Stimulated activated CD8-positive, alpha-beta memory T cell treated with anti-CD3 and anti-CD28 coated beads, Interleukin-15, amount 100 ng/mL, for 1 hour (primary cell): Measurements from ENCODE around the gene ZNF850.
A peak's percentile ranks its signal among the peaks of the same experiment; 100 is the strongest.
"Not testable (repeated sequence)": the region's sequence is repeated elsewhere in the genome, so short reads cannot be mapped to it uniquely, and the experiment has no call there.

Experiments used
- DNase-seq: peaks from one replicate; pipeline ENCODE4 v3.0.0-alpha.2; 2020; ENCODE audit warnings: low read depth

ZNF850 gene

DNA sequence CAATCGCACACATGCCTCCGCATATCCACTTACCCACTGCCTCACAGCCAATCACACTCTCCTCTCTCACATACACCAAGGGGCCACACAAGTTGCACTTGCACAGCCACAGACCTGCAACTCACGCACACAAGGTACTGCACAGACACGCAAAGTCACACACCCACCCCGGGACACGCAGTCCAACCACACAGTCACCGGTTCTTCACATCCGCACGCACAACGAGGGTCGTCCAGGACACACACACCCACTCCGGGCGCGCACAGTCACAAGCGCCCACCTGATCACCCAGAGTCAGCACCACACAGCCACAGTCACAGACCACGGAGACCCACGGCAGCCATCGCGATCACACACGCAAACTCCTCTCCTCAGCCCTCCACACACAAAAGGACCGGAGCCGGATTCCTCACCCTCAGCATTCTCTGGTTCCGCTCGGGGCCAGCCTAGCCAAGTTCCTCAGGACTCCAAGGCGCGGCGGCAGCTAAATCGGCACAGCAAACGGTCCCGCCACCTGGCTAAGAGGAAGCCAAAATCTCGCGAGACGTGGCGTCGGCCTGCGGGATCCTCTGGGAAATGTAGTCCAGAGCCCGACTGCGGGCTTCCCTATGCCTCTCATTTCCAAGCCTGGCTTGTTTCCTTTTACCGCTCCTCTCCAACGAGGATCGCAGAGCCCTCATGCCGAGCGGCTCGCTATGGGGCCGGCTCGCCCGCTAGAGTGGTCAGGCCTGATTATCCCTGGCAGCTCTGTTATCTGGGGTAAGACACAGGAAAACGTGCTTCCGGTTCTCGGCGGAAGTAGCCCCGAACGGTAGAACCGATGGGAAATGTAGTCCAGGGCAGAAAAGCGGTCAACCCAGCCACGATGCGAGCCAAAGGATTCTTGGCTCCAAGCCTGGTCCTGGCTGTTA lies at the start of gene ZNF850:
Gene ZNF850 (minus strand): TSS at position 497 of the 912 bp plus-strand sequence. CDS start 10,201 bp downstream, outside the sequence.
- peak; percentile 89 for DNase-seq

DNA sequence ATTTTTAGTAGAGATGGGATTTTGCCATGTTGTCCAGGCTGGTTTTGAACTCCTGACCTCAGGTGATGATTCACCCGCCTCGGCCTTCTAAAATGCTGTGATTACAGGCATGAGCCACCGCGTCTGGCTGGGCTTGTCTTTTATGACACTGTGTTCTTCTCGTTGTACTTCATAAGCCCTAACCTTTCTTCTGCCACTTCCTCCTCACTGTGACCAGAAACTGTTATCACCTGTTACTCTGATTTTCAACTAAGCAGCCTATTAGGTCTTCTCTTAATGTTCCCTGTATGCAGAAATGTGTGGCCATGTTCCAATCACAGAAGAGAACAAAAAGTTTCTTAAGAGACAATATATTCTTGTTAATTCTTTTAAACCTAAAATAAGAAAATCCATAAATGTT lies 49.2 kb upstream of the ZNF850 start:
- no peak for DNase-seq

DNA sequence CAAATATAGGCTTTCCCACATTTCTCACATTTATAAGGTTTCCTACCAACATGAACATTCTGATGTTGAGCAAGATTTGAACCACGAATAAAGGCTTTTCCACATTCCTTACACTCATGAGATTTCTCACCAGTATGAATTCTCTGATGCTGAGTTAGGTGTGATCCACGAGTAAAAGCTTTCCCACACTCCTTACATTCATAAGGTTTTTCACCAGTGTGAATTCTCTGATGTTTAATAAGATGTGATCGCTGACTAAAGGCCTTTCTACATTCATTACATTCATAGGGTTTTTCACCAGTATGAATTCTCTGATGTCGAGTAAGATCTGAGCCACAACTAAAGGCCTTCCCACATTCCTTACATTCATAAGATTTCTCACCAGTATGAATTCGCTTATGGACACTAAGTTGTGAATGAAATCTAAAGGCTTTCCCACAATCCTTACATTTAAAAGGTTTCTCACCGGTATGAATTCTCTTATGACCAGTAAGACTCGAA lies 46.6 kb upstream of the ZNF850 start:
- DNase-seq: no peak

DNA sequence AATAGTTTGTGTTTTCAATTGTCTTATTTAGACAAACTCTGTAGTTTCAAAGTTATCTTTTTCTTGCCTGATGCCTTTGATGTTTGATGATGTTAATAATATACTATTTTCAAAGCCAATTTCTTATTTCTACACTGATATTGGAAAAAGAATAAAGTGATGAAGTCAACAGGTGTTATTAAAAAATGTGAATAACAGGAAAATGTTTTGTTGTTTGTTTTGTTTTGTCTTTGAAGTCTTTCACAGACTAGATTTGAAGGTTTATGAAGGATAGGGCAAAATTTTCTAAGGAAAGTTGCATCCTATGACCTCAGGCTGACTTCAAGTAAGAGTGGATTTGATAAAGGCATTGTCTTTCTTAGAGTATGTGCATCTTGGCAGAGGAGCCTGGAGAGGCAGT lies 34.4 kb upstream of the ZNF850 start:
- no peak for DNase-seq

DNA sequence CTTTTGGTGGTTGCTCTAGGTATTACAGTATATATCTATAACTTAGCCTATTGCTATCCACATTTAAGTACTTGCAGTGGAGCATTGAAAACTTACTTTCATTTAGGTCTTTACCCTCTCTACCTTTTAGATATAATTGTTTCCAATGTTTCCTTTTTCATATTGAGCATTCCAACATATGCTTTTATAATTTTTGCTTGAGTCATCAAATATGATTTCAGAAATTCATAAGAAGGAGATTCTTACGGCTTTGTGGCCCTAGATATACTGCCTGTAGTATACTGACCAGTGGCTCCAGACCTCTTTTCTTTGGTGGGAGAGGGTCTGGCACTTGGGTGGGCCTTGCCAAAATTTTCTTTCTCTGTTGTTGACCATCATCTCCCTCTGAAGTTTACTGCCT lies 32.8 kb upstream of the ZNF850 start:
- no peak for DNase-seq

DNA sequence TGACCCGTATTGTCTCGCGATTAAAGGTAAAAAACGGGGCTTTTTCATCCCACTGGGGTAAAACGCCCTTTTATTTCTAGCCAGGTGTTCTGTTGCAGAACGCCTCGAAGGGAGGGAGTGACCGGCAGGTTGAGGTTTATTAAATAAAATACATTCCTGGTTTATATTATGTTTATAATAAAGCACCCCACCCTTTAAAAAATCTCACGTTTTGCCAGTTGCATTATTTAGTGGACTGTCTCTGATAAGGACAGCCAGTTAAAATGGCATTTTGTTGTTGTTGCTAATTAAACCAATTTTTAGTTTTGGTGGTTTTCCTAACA lies 25.1 kb upstream of the ZNF850 start:
- no peak for DNase-seq

DNA sequence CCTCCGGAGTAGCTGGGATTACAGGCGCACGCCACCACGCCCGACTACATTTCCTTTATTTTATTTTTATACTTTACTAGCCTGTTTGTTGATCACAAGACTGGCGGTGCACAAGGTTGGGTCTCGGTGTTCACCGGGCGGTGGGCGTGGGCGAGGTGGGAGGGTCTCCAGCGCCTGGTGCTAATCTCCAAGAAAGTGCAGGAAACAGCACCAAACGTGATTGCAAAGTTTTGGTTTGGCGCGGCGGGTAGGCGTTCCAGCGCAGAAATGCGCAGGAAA lies 24.0 kb upstream of the ZNF850 start:
- DNase-seq: no peak

DNA sequence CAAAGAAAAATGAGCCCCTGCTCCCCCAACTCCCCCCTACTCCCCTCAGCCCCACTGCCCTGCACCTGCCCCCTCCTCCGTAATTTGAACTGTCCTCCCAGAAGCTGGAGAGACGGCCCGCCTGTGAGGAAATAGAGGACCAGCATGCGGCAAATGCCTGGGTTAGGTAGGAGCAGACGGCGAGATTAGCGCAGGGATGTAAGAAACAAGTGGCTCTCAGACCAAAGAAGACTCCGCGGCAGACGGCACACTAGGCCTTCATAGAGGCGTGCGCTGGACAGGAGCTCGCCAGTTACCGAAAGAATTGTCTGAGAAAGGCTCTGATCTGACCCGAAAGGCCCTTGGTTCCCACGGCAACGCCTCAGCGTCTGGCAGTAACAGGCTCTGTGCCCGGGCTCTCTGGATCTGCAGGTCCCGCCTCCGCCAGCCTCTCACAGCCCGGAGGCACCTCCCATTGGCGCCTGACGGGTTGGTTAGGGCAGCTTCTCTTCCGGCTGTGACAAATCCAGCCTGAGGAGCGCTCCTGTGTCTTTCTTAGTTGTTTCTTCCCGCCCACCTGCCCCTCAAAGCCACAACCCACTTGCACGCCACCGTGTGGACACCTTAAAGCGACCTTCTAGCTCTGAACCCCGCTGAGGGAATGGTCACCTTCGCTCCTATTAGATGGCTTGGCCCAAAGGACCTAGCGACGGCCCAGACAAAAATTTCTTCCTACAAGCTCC lies 19.0 kb upstream of the ZNF850 start:
- not testable (repeated sequence) for DNase-seq

DNA sequence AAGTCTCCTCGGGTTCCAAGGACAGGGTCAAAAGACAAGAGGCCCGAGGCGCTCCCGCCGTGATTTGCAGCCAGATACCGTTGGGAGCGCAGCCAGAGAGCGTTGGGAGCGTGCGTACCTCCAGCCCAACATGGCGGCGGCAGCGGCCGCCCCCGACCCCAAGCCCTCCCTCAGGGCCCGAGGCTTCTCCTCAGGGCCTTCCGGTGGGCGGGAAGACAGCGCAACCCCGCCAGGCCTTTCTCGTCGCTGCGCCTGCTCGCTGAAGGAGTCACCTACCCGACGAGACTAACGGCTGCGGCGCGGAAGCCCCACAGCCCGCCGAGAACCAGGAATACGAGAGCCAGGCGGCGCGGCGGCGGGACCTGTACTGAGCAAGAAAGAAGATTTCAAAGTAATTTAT lies 3.2 kb upstream of the ZNF850 start:
- no peak for DNase-seq

DNA sequence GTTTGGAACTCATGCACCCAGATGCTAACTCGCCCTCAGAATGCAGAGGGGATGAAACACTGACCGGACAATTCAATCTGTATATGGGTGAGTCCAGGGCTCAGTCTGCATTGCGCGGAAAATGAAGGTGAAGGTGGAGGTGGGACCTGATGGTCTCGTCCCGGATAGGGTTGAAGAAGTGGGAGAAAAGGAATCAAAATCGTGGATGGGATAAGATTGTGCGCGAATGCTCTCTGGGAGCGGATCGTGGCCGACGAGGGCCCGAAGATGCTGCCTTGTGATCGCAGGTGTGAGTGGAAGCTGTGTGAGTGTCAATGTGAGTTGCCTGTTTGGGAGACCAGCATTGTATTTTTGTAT lies 594 bp upstream of the ZNF850 start:
- no peak for DNase-seq

DNA sequence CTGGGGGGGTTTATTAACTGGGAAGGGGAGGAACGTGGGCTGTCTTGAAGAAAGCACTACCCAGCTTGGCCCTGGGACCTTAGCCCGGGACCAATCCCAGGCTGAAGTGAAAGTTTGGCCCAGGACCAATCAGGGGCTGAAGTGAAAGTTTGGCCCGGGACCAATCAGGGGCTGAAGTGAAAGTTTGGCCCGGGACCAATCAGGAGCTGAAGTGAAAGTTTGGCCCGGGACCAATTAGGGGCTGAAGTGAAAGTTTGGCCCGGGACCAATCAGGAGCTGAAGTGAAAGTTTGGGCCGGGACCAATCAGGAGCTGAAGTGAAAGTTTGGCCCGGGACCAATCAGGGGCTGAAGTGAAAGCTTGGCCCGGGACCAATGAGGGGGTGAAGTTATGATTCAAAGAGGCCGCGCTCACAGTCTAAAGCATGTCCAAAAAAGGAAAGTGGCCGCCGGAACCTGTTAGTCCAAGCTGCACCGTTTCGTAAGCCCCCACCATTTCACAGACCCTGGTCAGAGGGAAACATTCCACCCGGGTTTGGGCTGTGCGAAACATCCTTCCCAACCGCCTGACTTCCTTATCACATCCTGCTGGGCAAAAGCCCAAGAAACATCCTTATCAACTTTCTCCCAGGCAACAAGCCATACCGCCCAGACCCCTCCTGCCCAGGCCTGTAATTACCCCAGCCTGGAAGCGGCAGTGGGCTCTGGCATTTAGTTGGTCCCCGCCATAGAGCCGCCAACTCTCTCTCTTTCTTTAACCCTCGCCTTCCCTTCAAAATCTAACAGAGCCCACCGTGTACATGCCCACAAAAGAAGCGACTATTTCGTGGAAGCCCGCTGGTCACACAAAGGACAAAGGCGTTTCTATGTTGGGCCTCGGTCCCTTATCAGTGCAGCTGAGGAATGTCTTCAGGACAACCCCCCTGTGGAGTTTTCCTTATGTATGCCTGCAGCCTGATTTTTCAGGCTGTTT lies 1.1 kb downstream of the ZNF850 start:
- no peak for DNase-seq

DNA sequence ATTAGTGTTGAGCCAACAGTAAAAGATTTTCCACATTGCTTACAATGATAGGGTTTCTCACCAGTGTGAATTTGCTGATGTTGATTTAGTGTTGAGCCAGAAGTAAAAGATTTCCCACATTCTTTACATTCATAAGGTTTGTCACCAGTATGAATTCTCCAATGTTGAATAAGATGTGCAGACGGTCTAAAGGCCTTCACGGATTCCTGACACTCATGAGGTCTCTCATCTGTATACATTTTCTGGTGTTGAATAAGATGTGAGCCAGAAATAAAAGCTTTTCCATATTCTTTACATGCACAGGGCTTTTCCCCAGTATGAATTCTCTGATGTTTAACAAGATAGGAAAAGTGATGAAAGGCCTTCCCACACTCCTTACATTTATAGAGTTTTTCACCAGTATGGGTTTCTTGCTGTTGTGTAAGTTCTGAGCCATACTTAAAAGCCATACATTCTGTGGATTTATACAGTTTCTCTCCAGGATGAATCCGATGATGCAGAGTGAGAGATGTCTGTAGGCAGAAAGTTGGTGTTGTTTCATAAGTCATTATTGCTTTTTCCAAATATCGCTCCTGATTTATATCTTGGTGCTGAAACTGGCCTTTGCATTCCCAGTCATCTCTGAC lies 22.4 kb downstream of the ZNF850 start:
- DNase-seq: no peak

DNA sequence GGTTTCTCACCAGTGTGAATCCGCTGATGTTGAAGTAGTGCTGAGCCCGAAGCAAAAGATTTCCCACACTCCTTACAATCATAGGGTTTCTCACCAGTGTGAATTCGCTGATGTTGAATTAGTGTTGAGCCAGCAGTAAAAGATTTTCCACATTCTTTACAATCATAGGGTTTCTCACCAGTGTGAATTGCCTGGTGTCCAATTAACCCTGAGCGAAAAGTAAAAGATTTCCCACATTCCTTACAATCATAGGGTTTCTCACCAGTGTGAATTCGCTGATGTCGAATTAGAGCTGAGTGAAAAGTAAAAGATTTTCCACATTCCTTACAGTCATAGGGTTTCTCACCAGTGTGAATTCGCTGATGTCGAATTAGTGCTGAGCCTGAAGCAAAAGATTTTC lies 23.0 kb downstream of the ZNF850 start:
- not testable (repeated sequence) for DNase-seq

DNA sequence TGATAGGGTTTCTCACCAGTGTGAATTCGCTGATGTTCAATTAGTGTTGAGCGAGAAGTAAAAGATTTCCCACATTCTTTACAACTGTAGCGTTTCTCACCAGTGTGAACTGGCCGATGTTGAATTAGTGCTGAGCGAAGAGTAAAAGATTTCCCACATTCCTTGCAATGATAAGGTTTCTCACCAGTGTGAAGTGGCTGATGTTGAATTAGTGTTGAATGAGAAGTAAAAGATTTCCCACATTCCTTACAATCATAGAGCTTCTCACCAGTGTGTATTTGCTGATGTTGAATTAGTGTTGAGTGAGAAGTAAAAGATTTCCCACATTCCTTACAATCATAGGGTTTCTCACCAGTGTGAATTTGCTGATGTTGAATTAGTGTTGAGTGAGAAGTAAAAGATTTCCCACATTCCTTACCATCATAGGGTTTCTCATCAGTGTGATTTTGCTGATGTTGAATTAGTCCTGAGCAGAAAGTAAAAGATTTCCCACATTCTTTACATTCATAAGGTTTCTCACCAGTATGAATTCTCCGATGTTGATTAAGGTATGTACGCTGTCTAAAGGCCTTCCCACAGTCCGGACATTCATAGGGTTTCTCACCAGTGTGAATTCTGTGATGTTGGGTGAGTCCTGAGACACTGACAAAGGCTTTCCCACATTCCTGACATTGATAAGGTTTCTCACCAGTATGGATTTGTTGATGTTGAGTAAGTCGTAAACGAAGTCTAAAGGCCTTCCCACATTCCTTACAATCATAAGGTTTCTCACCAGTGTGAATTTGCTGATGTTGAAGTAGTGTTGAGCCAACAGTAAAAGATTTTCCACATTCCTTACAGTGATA lies 24.0 kb downstream of the ZNF850 start:
- no peak for DNase-seq

DNA sequence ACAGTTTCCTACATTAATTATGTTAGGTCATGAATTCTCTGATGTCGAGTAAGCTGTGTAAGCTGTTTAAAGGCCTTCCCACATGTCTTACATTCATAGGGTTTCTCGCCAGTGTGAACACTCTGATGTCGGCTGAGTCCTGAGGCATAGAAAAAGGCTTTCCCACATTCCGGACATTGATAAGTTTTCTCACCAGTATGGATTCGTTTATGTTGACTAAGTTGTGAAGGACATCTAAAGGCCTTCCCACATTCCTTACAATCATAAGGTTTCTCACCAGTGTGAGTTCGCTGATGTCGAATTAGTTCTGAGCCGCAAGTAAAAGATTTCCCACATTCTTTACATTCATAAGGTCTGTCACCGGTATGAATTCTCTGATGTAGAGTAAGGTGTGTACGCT lies 24.9 kb downstream of the ZNF850 start:
- DNase-seq: no peak

DNA sequence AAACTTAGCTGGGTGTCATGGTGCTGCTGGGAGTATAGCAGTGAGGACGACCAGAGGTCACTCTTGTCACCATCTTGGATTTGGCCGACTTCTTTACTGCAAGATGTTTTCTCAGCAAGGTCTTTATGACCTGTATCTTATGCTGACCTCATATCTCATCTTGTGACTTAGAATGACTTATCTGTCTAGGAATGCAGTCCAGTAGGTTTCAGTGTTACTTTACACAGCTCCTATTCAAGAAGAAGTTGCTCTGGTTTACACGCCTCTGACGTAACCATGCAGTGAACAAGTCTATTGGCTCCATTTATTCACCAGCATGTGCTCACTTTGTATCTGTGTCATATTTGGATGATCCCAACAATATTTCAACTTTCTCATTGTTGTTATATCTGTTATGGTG lies 26.7 kb downstream of the ZNF850 start:
- DNase-seq: no peak

DNA sequence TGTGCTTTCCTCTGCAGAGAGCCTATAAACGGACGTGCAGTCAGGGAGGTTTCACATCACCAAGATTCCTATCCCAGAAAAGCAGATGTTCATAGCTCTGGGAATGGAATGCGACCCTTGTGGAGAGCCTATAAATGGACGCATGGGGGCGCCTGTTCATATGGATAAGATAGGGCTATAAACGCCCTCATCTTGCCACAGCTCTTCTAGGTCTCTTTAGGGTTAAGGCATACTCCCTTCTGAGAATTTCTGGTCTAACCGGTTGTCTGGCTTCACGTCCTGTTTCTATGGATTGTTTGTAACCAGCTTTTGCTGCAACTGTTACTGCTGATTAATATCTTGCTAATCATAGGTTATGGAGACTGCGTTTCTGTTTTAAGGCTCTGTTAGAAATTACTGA lies 36.4 kb downstream of the ZNF850 start:
- DNase-seq: not testable (repeated sequence)

DNA sequence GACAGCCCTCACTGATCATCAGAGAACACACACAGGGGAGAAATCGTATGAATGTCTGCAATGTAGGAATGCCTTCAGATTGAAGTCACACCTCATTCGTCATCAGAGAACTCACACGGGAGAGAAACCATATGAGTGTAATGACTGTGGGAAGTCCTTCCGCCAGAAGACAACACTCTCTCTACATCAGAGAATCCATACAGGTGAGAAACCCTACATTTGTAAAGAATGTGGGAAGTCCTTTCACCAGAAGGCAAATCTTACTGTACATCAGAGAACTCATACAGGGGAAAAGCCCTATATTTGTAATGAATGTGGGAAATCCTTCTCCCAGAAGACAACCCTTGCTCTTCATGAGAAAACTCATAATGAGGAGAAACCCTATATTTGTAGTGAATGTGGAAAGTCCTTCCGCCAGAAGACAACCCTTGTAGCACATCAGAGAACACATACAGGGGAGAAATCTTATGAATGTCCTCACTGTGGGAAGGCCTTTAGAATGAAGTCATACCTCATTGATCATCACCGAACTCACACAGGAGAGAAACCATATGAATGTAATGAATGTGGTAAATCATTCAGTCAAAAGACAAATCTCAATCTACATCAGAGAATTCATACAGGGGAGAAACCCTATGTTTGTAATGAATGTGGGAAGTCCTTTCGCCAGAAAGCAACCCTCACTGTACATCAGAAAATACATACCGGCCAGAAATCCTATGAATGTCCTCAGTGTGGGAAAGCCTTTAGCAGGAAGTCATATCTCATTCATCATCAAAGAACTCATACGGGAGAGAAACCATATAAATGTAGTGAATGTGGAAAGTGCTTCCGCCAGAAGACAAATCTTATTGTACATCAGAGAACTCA lies 52.7 kb downstream of the ZNF850 start:
- no peak for DNase-seq

DNA sequence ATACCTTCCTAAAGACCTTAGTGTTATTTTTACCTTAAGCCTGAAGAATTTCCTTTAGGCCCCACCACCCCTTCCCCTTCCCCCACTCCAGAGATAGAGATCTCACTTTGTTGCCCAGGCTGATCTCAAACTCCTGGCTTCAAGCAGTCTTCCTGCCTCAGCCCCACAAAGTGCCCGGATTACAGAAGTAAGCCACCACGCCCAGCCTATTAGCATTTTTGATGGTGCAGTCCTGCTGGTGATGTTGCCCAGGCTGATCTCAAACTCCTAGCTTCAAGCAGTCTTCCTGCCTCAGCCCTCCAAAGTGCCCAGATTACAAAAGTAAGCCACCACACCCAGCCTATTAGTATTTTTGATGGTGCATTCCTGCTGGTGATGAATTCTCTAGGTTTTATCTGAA lies 63.2 kb downstream of the ZNF850 start:
- no peak for DNase-seq

DNA sequence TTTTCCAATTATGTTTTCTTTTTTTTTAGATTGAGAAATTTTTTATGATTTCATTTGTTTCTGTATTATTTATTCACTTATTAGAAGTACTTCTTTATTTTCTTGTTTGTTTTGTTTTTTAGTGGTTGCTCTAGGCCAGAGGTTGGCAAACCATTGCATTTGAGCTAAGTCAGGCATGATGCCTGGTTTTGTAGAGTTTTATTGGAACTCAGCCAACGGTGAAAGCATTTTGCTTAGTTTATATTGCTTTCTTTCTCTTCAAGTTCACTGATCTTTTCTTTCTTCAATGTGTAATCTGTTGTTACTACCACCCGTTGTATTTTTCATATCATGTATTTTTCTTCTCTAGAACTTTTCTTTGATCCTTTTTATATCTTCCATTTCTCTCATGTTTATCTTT lies 65.5 kb downstream of the ZNF850 start:
- DNase-seq: no peak
